Epithelial cell of esophagus (primary cell): ENCODE measurements around the gene CCL5.

Experiments
- DNase-seq: peaks from one replicate; pipeline ENCODE4 v3.0.0; 2010; ENCODE audit warnings: low read depth
- H3K4me3 ChIP-seq: 2 replicates; pipeline ENCODE4 v1.5.1; 2011; ENCODE audit warnings: mild to moderate bottlenecking, low read length, control low read depth
- TF ChIP-seq, protein P1 (sequence below): IDR thresholded peaks from 2 replicates; pipeline ENCODE4 v1.5.1; 2011; ENCODE audit warnings: low read depth, mild to moderate bottlenecking, low read length, control low read depth, inconsistent platforms; ENCODE audit not compliant: insufficient read depth; ENCODE audit errors: missing control alignments

Gene CCL5

DNA sequence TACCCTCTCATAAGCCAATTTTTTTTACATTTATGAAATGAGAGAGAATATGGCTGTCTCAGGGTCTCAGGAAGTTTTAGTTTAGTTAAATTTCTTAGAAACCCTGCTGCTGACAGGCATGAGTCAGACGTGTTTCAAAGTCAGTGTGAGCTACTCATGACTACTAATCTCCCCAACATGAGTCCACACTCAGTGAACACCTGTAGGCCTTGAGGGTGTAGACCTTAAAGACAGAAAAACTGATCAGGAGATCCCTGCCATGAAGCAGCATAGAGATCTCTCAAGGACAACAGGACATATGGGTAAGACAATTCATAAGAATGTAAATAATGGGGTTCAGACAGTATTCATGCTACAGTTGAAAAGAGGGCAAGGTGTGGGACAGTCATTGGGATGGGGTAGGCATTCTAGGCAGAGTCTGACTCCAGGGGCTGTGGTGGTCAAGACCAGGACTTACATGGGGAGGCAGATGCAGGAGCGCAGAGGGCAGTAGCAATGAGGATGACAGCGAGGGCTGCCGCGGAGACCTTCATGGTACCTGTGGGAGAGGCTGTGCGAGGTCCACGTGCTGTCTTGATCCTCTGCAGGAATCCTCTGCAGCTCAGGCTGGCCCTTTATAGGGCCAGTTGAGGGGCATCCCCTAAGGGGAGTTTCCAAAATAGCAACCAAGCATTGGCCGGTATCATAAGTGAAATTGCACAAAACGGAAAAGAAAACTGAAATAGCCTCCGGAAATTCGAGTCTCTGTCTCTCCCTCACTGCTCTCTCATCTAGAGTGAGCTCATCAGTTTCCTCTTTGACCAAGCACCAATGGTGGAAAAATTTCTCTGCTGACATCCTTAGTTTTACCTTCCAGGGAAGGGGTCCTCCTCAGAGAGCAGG is at the start of gene CCL5:
Gene CCL5, minus strand, starts transcription at position 588 of the 882 bp plus-strand sequence.
- TF ChIP-seq, protein P1, sequence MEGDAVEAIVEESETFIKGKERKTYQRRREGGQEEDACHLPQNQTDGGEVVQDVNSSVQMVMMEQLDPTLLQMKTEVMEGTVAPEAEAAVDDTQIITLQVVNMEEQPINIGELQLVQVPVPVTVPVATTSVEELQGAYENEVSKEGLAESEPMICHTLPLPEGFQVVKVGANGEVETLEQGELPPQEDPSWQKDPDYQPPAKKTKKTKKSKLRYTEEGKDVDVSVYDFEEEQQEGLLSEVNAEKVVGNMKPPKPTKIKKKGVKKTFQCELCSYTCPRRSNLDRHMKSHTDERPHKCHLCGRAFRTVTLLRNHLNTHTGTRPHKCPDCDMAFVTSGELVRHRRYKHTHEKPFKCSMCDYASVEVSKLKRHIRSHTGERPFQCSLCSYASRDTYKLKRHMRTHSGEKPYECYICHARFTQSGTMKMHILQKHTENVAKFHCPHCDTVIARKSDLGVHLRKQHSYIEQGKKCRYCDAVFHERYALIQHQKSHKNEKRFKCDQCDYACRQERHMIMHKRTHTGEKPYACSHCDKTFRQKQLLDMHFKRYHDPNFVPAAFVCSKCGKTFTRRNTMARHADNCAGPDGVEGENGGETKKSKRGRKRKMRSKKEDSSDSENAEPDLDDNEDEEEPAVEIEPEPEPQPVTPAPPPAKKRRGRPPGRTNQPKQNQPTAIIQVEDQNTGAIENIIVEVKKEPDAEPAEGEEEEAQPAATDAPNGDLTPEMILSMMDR, result no peak
- no peak within 1 kb of the TSS for H3K4me3 ChIP-seq
- peak; percentile 70 for DNase-seq

DNA sequence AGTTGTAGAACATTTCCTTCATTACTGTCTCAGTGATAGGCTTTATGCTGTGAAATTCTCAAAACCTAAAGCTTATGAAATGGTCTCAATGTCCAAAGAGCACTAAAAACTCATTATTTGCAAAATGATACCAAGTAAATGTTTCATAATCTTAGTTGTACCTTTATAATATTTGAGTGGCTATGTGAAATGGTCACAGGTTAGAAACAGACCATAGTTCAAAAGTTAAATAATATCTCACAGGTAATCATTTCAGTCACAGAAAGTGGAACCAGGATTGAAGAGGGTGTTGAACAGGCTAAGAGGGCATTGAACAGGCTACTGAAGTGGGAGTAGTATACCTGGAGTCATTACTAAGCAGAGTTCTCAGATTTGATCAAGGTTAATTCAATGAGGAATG is 47.6 kb upstream of the CCL5 start:
- H3K4me3 ChIP-seq, result no peak overlapping the region
- TF ChIP-seq, protein P1, result no peak
- DNase-seq, result no peak

DNA sequence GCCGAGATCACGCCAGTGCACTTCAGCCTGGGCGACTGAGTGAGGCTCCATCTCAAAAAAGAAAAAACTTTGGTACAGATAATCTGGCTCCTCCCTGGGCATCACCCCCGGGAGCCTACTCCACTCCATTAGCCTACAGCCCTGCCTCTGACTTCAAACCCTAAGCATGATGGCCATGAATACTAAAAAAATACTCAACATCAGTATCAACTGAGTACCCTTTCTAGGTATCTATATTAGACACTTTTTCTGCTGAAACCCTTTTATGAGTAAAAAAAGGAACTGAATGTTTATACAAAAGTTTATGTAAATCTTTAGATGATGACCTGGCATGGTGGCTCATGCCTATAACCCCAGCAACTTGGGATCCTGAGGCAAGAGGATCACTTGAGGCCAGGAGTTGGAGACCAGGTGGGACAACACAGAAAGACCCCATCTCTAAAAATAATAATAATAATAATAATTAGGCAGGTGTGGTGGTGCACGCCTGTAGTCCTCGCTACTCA is 43.5 kb upstream of the CCL5 start:
- no peak for DNase-seq
- H3K4me3 ChIP-seq, result no peak overlapping the region
- TF ChIP-seq, protein P1, result no peak

DNA sequence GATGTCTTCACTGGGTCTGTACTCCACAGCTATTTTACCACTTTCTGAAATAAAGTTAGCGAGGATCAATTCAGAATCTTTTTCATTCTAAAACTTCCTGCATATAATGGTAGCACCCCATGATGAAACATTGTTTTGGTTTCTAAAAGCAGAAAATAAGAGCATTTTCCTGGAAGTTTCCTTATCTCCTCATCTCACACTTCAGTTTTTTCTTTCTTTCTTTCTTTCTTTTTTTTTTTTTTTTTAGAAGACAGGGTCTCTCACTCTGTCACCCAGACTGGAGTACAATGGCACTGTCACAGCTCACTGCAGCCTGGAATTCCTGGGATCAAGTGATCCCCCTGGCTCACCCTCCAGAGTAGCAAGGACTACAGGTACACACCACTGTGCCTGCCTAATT is 40.1 kb upstream of the CCL5 start:
- no peak overlapping the region for H3K4me3 ChIP-seq
- no peak for DNase-seq
- TF ChIP-seq, protein P1, result no peak

DNA sequence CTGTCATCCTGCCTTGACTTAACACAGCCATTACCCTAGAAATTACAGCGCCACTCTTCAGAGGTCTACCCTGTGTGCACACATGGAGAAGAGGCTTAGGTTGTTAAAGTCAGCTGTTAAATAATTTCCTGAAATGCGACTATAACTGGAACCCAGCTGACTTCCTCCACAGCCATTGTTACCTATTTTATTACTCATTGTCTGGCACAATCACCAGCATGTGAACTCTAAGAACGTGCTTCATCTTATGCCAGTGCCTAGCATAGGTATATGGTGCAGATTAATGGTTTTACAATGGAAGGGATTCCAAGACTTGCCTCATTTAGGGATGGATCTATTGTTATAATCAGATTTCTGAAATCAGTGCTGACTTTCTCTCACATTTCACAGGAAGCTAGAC is 38.5 kb upstream of the CCL5 start:
- TF ChIP-seq, protein P1, result no peak
- H3K4me3 ChIP-seq, result no peak overlapping the region

DNA sequence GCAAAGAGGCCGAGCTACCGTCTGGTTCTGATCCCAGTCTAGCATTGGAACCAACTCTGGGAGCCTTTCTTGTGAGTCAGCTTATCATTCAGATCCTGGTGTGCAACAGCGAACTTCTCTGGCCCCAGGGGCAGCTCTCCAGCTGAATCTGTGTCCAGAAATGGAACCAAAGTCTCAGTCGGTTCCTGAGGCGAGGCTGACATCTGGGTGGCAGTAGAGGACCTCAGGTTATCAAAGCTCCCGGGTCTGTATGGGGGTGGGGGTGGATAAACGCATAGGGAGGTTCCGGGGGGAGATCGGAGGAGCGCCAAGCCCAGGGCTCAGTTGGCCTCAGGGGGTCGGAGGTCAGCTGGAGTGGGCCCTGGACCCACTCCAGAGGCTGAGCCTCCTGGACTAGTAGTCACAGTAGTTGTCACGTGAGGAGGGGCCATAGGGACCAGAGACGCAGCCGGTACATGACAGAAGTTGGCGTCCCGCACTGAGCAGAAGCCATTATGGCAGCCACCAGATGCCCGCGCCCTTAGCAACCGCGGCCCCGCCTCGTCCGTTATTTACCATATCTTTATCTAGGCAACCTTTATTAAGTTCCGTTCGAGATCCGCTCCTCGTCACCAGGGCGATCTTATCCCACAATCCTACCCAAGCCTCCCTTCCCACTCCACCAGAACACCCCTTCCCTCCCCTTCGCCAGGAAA is 37.5 kb upstream of the CCL5 start:
- H3K4me3 ChIP-seq, result no peak overlapping the region
- TF ChIP-seq, protein P1, result no peak
- no peak for DNase-seq

More for the DNA sequence above, 38.5 kb upstream of the CCL5 start:
- peak; percentile 34 for DNase-seq
